Progenitor cell of endocrine pancreas (in vitro differentiated cells): ENCODE measurements around the gene KCNK5. TPM values are rescaled to one million over a fixed set of nuclear protein-coding genes. Genes with fewer than 3 reads are reported as not detected.

Experiments
- DNase-seq: peaks from one replicate; pipeline ENCODE4 v3.0.0; 2021; ENCODE audit warnings: low spot score; ENCODE audit not compliant: unreplicated experiment
- H3K27ac Mint-ChIP-seq: 2 replicates; pipeline ENCODE4 v1.8.0; 2021; ENCODE audit warnings: mild to moderate bottlenecking, moderate library complexity, mixed read lengths
- H3K27me3 Mint-ChIP-seq: 2 replicates; pipeline ENCODE4 v1.8.0; 2021; ENCODE audit warnings: mixed read lengths
- H3K36me3 Mint-ChIP-seq: 2 replicates; pipeline ENCODE4 v1.8.0; 2022; ENCODE audit warnings: mixed read lengths; ENCODE audit not compliant: insufficient read depth
- H3K4me1 Mint-ChIP-seq: 2 replicates; pipeline ENCODE4 v1.8.0; 2021; ENCODE audit warnings: low read depth, mixed read lengths
- H3K4me3 Mint-ChIP-seq: 2 replicates; pipeline ENCODE4 v1.8.0; 2021; ENCODE audit warnings: low read depth, mild to moderate bottlenecking, moderate library complexity, mixed read lengths
- H3K9me3 Mint-ChIP-seq: 2 replicates; pipeline ENCODE4 v1.8.0; 2021; ENCODE audit warnings: low read depth, mixed read lengths
- total RNA-seq: library from RNA; stranded (reverse); gene quantifications from 2 replicates; pipeline ENCODE4 v1.2.1, GENCODE V29; 2021
- TF ChIP-seq, protein P1 (sequence below): fragments of 200-600 bp; sonication (generic); IDR thresholded peaks from one replicate; pipeline ENCODE4 v1.5.0; 2021; ENCODE audit warnings: antibody characterized with exemption, mild to moderate bottlenecking; ENCODE audit not compliant: unreplicated experiment

KCNK5 gene
- total RNA-seq, 1 donor from 2014 or later: 2.0 TPM

DNA sequence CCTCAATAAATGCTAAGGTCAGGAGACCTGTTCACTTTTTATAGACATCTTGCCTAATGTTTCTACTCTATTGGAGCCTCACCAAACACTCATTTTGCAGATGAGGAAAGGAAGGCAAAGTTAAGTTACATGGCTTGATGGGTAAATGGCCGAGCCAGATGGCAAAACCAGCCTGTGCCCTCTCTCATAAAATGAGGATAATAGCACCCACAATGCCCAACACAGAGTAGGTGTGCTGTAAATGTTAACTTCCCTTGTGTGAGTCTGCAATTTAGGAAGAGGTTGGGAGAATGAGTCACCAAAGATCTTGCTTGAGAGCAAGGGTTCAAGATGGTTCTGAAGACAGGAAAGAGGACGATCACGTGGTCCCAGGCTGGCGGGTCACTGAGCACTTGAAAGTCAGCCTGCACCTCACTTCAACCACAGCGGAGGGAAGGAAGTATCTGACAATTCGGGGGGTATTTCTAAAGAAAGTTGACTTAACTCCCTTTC is 3.3 kb downstream of the KCNK5 start:
- no peak overlapping the region for H3K4me3 Mint-ChIP-seq
- TF ChIP-seq, protein P1, sequence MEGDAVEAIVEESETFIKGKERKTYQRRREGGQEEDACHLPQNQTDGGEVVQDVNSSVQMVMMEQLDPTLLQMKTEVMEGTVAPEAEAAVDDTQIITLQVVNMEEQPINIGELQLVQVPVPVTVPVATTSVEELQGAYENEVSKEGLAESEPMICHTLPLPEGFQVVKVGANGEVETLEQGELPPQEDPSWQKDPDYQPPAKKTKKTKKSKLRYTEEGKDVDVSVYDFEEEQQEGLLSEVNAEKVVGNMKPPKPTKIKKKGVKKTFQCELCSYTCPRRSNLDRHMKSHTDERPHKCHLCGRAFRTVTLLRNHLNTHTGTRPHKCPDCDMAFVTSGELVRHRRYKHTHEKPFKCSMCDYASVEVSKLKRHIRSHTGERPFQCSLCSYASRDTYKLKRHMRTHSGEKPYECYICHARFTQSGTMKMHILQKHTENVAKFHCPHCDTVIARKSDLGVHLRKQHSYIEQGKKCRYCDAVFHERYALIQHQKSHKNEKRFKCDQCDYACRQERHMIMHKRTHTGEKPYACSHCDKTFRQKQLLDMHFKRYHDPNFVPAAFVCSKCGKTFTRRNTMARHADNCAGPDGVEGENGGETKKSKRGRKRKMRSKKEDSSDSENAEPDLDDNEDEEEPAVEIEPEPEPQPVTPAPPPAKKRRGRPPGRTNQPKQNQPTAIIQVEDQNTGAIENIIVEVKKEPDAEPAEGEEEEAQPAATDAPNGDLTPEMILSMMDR: no peak
- H3K27ac Mint-ChIP-seq: no peak overlapping the region
- H3K36me3 Mint-ChIP-seq: peaks cover 1% of the 10 kb centered on the region
- peaks cover 10% of the 10 kb centered on the region for H3K4me1 Mint-ChIP-seq
- DNase-seq: no peak
- no peaks in the 10 kb centered on the region for H3K9me3 Mint-ChIP-seq
- H3K27me3 Mint-ChIP-seq: peaks cover 69% of the 10 kb centered on the region

DNA sequence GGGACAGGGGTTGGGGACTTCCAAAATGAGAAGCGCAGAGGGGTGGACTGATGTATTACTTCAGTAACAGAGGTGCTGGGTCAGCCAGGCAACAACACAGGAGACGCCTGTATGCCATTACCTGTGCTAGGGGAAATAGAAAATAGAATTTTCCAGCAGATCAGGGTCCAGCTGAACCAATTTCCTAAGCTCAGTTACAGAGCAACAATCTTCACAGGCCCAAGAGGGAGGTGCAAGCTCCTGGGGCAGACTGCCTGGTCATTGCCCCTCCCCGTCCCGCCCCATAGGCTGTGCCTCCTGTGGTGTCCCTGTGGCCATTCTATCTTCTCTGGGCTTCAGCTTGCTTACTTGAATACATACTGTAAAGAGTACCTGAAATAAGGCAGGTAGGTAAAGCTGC is 3.7 kb downstream of the KCNK5 start:
- Mint-ChIP-seq H3K27me3 (peaks cover 66% of the 10 kb centered on the region), H3K4me3 (no peak overlapping the region), H3K36me3 (peaks cover 1% of the 10 kb centered on the region), H3K9me3 (no peaks in the 10 kb centered on the region), H3K4me1 (peaks cover 10% of the 10 kb centered on the region), H3K27ac (no peak overlapping the region)
- TF ChIP-seq, protein P1: no peak
- DNase-seq: no peak

DNA sequence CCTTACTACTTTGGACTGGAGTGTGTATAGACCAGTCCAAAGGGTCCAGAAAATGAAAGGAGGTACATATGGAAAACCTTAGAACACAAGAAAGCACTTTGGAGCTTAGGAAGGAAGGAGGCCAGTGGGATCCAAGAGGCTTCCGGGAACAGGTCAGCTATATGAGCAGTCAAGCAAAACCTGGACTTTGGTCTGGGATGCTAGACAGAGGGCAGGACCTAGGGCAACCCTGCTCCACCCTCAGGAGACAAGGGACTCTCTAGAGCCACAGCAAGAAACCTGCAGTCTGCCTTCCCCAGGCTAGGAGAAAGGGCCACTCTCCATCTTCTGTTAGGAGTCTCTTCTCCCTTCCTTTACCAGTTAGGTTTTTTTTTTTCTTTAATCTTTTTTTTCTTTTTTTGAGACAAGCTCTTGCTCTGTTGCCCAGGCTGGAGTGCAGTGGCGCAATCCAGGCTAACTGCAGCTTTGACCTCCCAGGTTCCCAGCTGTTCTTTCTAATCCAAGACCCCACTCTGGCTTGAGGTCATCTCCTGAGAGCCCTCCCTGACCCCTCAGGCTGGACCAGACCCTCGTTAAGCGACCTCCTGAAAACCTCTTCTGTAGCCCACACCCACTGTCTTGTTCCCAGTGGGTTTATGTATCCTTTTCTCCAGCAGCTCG is 4.6 kb downstream of the KCNK5 start:
- DNase-seq: no peak
- Mint-ChIP-seq H3K27ac (no peak overlapping the region), H3K4me1 (peaks cover 10% of the 10 kb centered on the region), H3K4me3 (no peak overlapping the region), H3K9me3 (no peaks in the 10 kb centered on the region), H3K36me3 (peaks cover 1% of the 10 kb centered on the region), H3K27me3 (peaks cover 59% of the 10 kb centered on the region)
- TF ChIP-seq, protein P1: no peak

DNA sequence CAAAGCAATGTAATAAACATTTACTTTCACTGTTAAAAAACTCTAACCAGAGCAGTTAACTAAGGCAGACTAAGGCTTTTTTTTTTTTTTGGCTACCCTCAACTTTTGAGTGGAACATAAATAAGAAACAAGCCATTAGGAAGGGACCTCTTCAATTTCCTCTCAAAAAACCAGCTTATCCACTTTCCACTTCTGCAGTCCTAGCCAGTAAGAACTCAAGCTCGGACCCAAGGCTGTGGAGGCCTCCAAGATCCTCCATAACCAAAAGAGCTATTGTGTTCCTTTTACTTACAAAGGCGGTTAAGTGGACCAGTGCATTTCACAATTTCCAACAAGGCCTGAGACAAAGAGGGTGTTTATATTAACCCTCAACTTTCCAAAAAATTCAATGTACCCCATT is 5.3 kb downstream of the KCNK5 start:
- Mint-ChIP-seq H3K4me3 (no peak overlapping the region), H3K36me3 (peaks cover 1% of the 10 kb centered on the region), H3K27me3 (peaks cover 58% of the 10 kb centered on the region), H3K4me1 (peaks cover 11% of the 10 kb centered on the region), H3K9me3 (no peaks in the 10 kb centered on the region), H3K27ac (no peak overlapping the region)
- TF ChIP-seq, protein P1: no peak
- DNase-seq: no peak

DNA sequence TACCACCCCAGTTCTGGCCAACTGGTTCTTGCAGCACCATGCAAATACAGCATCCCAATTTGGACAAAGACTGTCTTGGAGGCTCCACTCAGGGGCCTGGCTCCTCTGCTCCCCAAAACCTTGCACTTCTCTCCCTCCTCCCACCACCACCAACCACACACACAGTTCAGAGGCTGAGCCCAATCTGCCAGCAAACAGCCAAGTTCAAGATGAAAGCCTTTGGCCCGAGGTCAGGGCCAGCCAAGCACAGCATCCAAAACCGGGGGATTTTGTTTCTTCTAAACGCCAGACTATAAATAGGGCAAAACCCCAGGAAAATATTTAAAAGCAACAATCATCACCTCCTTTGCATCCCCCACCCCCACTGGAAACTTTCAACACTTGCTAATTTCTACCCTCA is 5.7 kb downstream of the KCNK5 start:
- Mint-ChIP-seq H3K27me3 (peaks cover 54% of the 10 kb centered on the region), H3K36me3 (peaks cover 1% of the 10 kb centered on the region), H3K27ac (no peak overlapping the region), H3K4me3 (no peak overlapping the region), H3K9me3 (no peaks in the 10 kb centered on the region), H3K4me1 (peaks cover 14% of the 10 kb centered on the region)
- no peak for DNase-seq
- TF ChIP-seq, protein P1: no peak
